Trophoblast cell (in vitro differentiated cells and primary cell): ENCODE measurements around the gene SYT1.

Experiments
- DNase-seq, 2 donors: peaks; one replicate each; pipeline ENCODE4 v3.0.0-alpha.2; 2016
- H2AFZ ChIP-seq: 2 replicates; pipeline ENCODE4 v1.6.1; 2013; ENCODE audit warnings: low read length, moderate library complexity, mild to moderate bottlenecking; ENCODE audit not compliant: insufficient read depth, poor library complexity
- H2AK5ac ChIP-seq: 2 replicates; pipeline ENCODE4 v1.6.1; 2013; ENCODE audit warnings: mild to moderate bottlenecking, low read length
- H2BK120ac ChIP-seq: 2 replicates; pipeline ENCODE4 v1.6.1; 2013; ENCODE audit warnings: low read length, mild to moderate bottlenecking, moderate library complexity; ENCODE audit not compliant: insufficient read depth, poor library complexity
- H2BK12ac ChIP-seq: 2 replicates; pipeline ENCODE4 v1.6.1; 2013; ENCODE audit warnings: mild to moderate bottlenecking, low read length, moderate library complexity
- H2BK5ac ChIP-seq: 2 replicates; pipeline ENCODE4 v1.6.1; 2013; ENCODE audit warnings: low read length, low read depth, moderate library complexity, mild to moderate bottlenecking; ENCODE audit not compliant: poor library complexity
- H3K14ac ChIP-seq: 2 replicates; pipeline ENCODE4 v1.6.1; 2013; ENCODE audit warnings: mild to moderate bottlenecking, low read length
- H3K18ac ChIP-seq: 2 replicates; pipeline ENCODE4 v1.6.1; 2013; ENCODE audit warnings: mild to moderate bottlenecking, low read length
- H3K23ac ChIP-seq: 2 replicates; pipeline ENCODE4 v1.6.1; 2013; ENCODE audit warnings: low read length
- H3K27ac ChIP-seq: 2 replicates; pipeline ENCODE4 v1.5.1; 2013; ENCODE audit warnings: low read depth, mild to moderate bottlenecking, inconsistent platforms, low read length, moderate library complexity
- H3K27me3 ChIP-seq: 2 replicates; pipeline ENCODE4 v1.6.1; 2013; ENCODE audit warnings: inconsistent platforms, mild to moderate bottlenecking, low read length, moderate library complexity; ENCODE audit not compliant: insufficient read depth
- H3K36me3 ChIP-seq, 2 experiments: 1 replicate in 1 of 2; 2 replicates in 1 of 2; pipeline ENCODE4 v1.6.1; 2013; ENCODE audit warnings: low read length in 2 of 2, mild to moderate bottlenecking in 2 of 2, moderate library complexity in 1 of 2; ENCODE audit not compliant: insufficient read depth in 2 of 2, control insufficient read depth in 1 of 2
- H3K4ac ChIP-seq: 2 replicates; pipeline ENCODE4 v1.6.1; 2013; ENCODE audit warnings: low read depth, mild to moderate bottlenecking, low read length, moderate library complexity
- H3K4me1 ChIP-seq, 2 experiments: 1 replicate in 1 of 2; 2 replicates in 1 of 2; pipeline ENCODE4 v1.6.1; 2013; ENCODE audit warnings: low read length in 2 of 2, mild to moderate bottlenecking in 2 of 2, moderate library complexity in 1 of 2; ENCODE audit not compliant: insufficient read depth in 2 of 2, control insufficient read depth in 1 of 2
- H3K4me2 ChIP-seq: 2 replicates; pipeline ENCODE4 v1.6.1; 2013; ENCODE audit warnings: inconsistent platforms, mild to moderate bottlenecking, low read length, moderate library complexity
- H3K4me3 ChIP-seq: 2 replicates; pipeline ENCODE4 v1.5.1; 2013; ENCODE audit warnings: mild to moderate bottlenecking, low read depth, low read length, inconsistent platforms
- H3K79me1 ChIP-seq: one replicate; pipeline ENCODE4 v1.6.1; 2013; ENCODE audit warnings: low read length
- H3K79me2 ChIP-seq: 2 replicates; pipeline ENCODE4 v1.6.1; 2013; ENCODE audit warnings: low read length, mild to moderate bottlenecking; ENCODE audit not compliant: control insufficient read depth, insufficient read depth, poor library complexity
- H3K9ac ChIP-seq: 2 replicates; pipeline ENCODE4 v1.6.1; 2013; ENCODE audit warnings: mild to moderate bottlenecking, low read length
- H3K9me3 ChIP-seq: 2 replicates; pipeline ENCODE4 v1.6.1; 2013; ENCODE audit warnings: low read depth, mild to moderate bottlenecking, control low read depth, inconsistent platforms, low read length; ENCODE audit not compliant: insufficient read depth
- H4K12ac ChIP-seq: 2 replicates; pipeline ENCODE4 v1.6.1; 2013; ENCODE audit warnings: low read depth, mild to moderate bottlenecking, low read length, moderate library complexity
- H4K8ac ChIP-seq: 2 replicates; pipeline ENCODE4 v1.6.1; 2013; ENCODE audit warnings: low read depth, mild to moderate bottlenecking, low read length, moderate library complexity
- H4K91ac ChIP-seq: one replicate; pipeline ENCODE4 v1.6.1; 2013; ENCODE audit warnings: low read depth, mild to moderate bottlenecking, low read length, moderate library complexity
- WGBS: extraction: QIAGEN DNeasy Blood & Tissue Kit; methylation state at CpG from one replicate; pipeline ENCODE4 v1.1.7; 2013; ENCODE audit warnings: missing lambda C conversion rate; ENCODE audit not compliant: insufficient read length, insufficient coverage; ENCODE audit errors: extremely low coverage; 5-methylcytosine and 5-hydroxymethylcytosine counted together

Gene SYT1

DNA sequence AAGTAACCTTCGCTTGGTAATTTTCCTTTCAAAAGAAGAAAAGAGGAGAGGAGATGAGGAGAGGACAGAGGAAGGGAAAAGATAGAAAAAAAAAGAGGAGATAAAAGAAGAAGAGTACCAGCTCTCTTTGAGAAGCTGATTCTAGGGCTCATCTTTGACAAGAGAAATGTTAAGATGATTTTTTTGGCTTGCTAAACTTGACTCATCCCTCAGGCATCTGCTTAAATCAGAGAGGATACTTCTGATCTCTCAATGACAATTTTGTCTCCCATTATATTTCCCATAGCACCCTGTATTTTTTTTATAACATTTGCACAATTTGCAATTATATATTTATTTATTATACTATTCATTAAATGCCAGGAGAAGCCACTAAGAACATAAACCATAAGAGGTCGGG lies 17.1 kb downstream of the SYT1 start:
- Histone ChIP-seq H2AFZ (no peak overlapping the region), H4K8ac (no peak overlapping the region), H3K27ac (no peak overlapping the region), H2BK120ac (no peak overlapping the region), H3K4me3 (no peak overlapping the region), H3K9ac (no peak overlapping the region), H3K4me1 (no peaks in the 10 kb centered on the region), H3K27me3 (no peaks in the 10 kb centered on the region), H2BK5ac (no peak overlapping the region), H3K14ac (no peak overlapping the region), H3K79me1 (no peaks in the 10 kb centered on the region), H3K4ac (no peak overlapping the region), H3K4me2 (no peak overlapping the region), H3K79me2 (no peaks in the 10 kb centered on the region), H4K91ac (no peak overlapping the region), H2BK12ac (no peak overlapping the region), H4K12ac (no peak overlapping the region), H3K18ac (no peak overlapping the region), H3K9me3 (no peaks in the 10 kb centered on the region), H3K23ac (no peak overlapping the region), H3K36me3 (no peaks in the 10 kb centered on the region), H2AK5ac (no peak overlapping the region)
- WGBS = no CpG with 5 or more reads among the region's 2 CpGs
- no peak for DNase-seq

DNA sequence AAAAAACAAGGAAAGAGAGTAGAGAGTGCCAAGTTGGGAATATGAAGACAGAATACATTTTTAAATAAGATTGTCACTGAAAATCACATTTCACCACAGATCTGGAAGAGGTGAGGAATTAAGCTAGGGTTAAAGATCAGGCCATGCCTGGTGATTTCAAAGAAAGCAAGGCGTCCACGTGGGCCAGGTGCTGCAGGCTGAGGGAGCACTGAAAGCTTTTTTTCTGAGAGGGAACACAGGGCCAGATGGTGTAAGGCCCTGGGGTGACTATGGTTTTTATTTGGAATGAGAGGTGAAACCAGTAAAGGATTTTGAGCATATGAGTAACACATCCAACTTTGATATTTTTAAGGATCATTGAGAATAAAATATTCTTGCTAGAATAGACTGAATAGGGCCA lies 20.9 kb downstream of the SYT1 start:
- Histone ChIP-seq H4K91ac (no peak overlapping the region), H3K36me3 (no peaks in the 10 kb centered on the region), H2AFZ (no peak overlapping the region), H3K23ac (no peak overlapping the region), H3K4me2 (no peak overlapping the region), H3K9me3 (no peaks in the 10 kb centered on the region), H3K4me3 (no peak overlapping the region), H3K4ac (no peak overlapping the region), H3K14ac (no peak overlapping the region), H3K27me3 (no peaks in the 10 kb centered on the region), H3K79me2 (no peaks in the 10 kb centered on the region), H3K27ac (no peak overlapping the region), H3K9ac (no peak overlapping the region), H2BK5ac (no peak overlapping the region), H3K79me1 (no peaks in the 10 kb centered on the region), H2BK12ac (no peak overlapping the region), H2BK120ac (no peak overlapping the region), H3K4me1 (no peaks in the 10 kb centered on the region), H4K12ac (no peak overlapping the region), H3K18ac (no peak overlapping the region), H2AK5ac (no peak overlapping the region), H4K8ac (no peak overlapping the region)
- no peak for DNase-seq
- WGBS = no CpG with 5 or more reads among the region's 2 CpGs

DNA sequence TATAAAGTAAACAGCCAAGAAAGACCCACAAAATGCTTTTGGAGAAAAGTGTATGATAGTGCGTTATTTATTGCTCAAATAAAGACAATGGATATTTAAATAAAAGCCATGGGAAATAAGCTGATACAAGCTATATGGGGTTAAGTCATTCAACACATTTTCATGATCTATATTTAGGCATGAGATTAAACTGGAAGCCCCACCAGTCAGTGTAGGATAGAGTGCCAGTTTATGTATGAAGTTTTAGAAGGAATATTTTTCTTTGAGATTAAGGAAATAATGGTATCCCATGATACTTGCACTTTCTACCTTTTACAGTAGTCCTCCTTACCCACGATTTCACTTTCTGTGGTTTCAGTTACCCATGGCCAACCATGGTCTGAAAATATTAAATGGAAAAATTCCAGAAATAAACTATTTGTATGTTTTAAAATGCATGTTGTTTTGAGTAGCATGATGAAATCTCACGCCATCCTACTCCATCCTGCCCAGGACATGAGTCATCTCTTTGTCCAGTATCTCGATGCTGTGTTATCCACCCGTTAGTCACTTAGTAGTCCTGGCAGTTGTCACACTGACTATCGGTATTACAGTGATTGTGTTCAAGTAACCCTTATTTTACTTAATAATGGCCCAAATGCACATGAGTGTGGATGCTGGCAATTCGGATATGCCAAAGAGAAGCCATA lies 22.3 kb downstream of the SYT1 start:
- no peaks in the 10 kb centered on the region for H3K9me3 ChIP-seq
- peak in 1 of 2 donors; percentile 47 for DNase-seq
- no peaks in the 10 kb centered on the region for H3K79me2 ChIP-seq
- H3K27ac ChIP-seq = no peak overlapping the region
- H3K4me3 ChIP-seq = no peak overlapping the region
- no peak overlapping the region for H3K4ac ChIP-seq
- H3K27me3 ChIP-seq = no peaks in the 10 kb centered on the region
- H3K9ac ChIP-seq = no peak overlapping the region
- no peak overlapping the region for H3K14ac ChIP-seq
- no peak overlapping the region for H2BK120ac ChIP-seq
- no peaks in the 10 kb centered on the region for H3K4me1 ChIP-seq
- H2BK12ac ChIP-seq = no peak overlapping the region
- H3K36me3 ChIP-seq = no peaks in the 10 kb centered on the region
- no peak overlapping the region for H2BK5ac ChIP-seq
- no peak overlapping the region for H2AFZ ChIP-seq
- no peak overlapping the region for H3K4me2 ChIP-seq
- no peaks in the 10 kb centered on the region for H3K79me1 ChIP-seq
- H2AK5ac ChIP-seq = no peak overlapping the region
- no peak overlapping the region for H4K12ac ChIP-seq
- no peak overlapping the region for H3K18ac ChIP-seq
- no peak overlapping the region for H4K8ac ChIP-seq
- no peak overlapping the region for H4K91ac ChIP-seq
- WGBS = no CpG with 5 or more reads among the region's 7 CpGs
- no peak overlapping the region for H3K23ac ChIP-seq

DNA sequence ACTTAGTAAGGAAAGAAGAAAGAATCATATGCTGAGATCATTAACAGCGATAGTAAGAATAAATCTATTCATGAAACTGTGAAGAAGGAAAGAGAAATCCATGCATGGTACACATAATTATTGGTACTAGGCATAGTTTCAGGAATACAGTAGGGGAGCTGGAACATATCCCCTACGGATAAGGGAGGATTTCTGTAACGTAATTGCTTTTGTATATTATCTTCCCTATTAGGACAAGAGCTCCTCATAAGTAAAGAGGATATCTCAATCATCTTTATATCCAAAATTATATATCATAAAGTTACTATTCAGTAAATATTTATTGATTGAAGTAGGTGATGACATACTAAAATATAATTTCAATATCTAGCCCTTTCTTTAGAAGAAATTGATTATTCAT lies 22.9 kb downstream of the SYT1 start:
- H3K27ac ChIP-seq = no peak overlapping the region
- H3K4me3 ChIP-seq = no peak overlapping the region
- H2BK120ac ChIP-seq = no peak overlapping the region
- H3K4me2 ChIP-seq = no peak overlapping the region
- H2AK5ac ChIP-seq = no peak overlapping the region
- H3K4me1 ChIP-seq = no peaks in the 10 kb centered on the region
- H3K79me2 ChIP-seq = no peaks in the 10 kb centered on the region
- H3K9me3 ChIP-seq = no peaks in the 10 kb centered on the region
- H3K23ac ChIP-seq = no peak overlapping the region
- H2AFZ ChIP-seq = no peak overlapping the region
- H3K79me1 ChIP-seq = no peaks in the 10 kb centered on the region
- no peak overlapping the region for H2BK5ac ChIP-seq
- H2BK12ac ChIP-seq = no peak overlapping the region
- H3K14ac ChIP-seq = no peak overlapping the region
- no CpG with 5 or more reads among the region's 3 CpGs for WGBS
- H3K18ac ChIP-seq = no peak overlapping the region
- no peak overlapping the region for H4K8ac ChIP-seq
- no peak overlapping the region for H3K4ac ChIP-seq
- DNase-seq = no peak
- no peak overlapping the region for H4K12ac ChIP-seq
- no peak overlapping the region for H4K91ac ChIP-seq
- H3K9ac ChIP-seq = no peak overlapping the region
- H3K27me3 ChIP-seq = no peaks in the 10 kb centered on the region
- H3K36me3 ChIP-seq = no peaks in the 10 kb centered on the region
